HG03135 (cell line): Measurements from ENCODE around the gene MAMDC2.
"Not testable (repeated sequence)": the region's sequence is repeated elsewhere in the genome, so short reads cannot be mapped to it uniquely, and the experiment has no call there.

Experiments
- ATAC-seq: cut with Tn5 transposase; IDR thresholded peaks from one replicate; pipeline ENCODE4 v1.9.1; 2021; ENCODE audit warnings: mild to moderate bottlenecking, moderate library complexity; ENCODE audit not compliant: unreplicated experiment

MAMDC2 gene

DNA sequence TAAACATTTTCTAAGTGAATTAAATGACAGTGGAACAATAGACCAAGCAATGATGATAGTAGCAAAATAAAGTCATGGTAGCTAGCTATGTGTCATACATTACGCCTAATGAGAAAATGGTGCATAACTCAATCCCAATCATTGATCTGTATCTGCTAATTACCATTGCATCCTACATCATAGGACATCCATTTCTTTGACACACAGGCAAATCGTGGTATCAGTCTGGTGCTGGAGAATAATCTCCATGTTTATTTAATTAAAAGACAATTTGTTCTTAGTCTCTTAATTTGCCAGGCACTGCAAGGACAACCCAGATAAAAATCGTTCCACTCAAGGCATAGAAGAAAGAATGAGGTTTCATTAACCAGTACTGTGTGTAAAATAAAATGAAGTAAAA, 125.6 kb downstream of the MAMDC2 start:
- no peak for ATAC-seq

- ATAC-seq: no peak
Measured at GRCh38 chr9:70170151-70170790, 126.6 kb downstream of the MAMDC2 start.

GRCh38 chr9:70172532-70172931, 128.9 kb downstream of the MAMDC2 start:
- ATAC-seq: no peak

GRCh38 chr9:70177121-70177520, 133.5 kb downstream of the MAMDC2 start:
- no peak for ATAC-seq

DNA sequence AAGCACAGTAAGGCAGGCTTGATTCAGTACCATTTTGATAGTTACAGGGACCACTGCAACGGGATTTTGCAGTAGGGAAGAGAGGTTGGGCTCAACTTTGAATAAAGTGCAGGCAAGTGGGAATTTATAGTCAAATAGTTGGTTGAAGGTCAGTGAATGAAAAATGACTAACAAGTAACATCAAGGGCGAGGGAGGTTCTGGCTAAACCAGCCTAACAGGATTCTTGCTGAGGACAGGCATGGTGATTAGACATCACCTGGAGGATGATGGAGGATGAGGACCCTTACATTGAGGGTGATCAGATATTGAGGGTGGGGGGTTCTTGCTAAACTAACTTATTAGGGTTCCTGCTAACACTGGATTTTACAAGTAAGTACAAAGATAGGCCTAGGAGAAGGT, 149.1 kb downstream of the MAMDC2 start:
- no peak for ATAC-seq

DNA sequence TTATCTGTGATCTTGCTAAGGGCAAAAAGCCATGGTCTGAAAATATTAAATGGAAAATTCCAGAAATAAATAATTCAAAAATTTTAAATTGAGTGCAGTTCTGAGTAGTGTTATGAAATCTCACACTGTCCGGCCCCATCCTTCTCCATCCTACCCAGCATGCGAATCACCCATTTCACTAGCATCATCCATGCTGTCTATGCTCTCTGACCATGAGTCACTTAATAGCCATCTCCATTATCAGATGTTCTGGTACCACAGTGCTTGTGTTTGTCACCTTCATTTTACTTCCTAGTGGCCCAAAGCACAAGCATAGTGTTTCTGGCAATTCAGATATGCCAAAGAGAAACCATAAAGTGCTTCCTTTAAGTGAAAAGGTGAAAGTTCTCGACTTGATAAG, 151.8 kb downstream of the MAMDC2 start:
- ATAC-seq: no peak

DNA sequence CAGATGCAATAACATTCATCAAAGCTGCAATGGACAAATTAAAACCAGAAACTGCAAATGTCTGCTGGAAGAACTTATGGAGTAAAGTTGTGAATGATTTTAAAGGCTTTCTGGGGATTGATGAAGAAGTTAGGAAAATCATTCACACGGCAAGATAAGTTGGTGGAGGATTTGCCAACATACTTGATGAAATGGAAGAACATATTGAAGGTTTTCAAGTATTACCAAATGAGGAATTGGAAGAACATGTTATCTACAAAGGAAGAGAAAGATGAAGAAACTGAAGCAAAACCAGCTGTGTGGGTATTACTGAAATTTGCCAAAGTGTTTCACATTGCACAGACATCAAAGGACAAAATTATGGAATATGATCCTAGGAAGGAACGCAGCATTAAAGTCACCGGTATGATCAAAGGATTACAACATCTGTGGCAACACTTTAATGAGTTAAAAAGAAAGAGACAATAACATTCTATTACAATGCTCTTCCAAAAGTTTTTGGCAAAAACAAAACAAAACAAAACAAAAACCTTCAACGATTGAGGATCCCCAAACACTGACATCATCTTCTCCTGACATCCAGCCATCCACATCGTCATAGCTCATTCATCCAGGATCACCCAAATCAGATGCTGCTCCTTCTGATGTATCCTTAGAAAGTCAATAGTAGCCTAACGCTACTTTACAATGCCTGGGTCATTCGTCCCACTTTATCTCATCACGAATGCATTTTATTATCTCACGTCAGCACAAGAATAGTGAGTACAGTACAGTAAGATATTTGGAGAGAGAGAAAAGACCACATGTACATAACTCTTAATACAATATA, 153.8 kb downstream of the MAMDC2 start:
- no peak for ATAC-seq

DNA sequence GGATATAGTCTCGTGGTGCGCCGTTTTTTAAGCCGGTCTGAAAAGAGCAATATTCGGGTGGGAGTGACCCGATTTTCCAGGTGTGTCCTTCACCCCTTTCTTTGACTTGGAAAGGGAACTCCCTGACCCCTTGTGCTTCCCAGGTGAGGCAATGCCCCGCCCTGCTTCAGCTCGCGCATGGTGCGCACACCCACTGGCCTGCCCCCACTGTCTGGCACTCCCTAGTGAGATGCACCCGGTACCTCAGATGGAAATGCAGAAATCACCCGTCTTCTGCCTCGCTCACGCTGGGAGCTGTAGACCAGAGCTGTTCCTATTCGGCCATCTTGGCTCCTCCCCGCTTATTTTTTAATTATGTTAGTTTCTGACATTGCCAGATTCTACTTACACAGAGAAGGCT, 161.1 kb downstream of the MAMDC2 start:
- ATAC-seq: not testable (repeated sequence)

- no peak for ATAC-seq
Measured at GRCh38 chr9:70205366-70206020, 161.8 kb downstream of the MAMDC2 start.

DNA sequence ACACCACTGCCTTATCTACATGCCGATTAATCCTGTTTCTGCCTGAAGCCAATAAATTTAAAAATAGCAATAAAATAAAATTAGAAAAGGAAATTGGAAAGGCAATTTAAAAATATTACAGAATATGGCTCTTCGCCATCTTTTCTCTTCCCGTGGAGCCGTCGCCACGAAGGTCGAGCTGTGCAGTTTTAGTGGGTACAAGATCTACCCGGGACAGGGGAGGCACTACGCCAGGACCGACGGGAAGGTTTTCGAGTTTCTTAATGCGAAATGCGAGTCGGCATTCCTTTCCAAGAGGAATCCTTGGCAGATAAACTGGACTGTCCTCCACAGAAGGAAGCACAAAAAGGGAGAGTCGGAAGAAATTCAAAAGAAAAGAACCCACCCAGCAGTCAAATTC, 173.4 kb downstream of the MAMDC2 start:
- ATAC-seq: no peak

DNA sequence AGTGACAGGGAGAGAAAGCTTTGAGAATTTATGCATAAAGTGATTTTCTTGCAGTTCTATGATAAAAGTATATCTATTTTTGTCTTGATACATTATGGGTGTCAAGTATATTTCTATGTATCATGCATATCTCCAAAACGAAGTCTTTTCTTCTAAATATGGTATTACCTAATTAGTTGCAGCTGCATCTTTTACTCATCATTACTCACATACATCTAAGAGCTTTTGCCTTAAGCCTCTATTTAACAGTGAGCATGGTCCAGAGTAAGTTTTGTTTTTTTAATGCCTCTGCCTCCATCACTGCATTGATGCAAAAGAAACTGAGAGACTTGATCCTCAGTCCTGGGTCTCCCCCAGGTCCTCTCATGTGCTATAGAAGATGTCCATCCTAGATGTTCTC, 175.1 kb downstream of the MAMDC2 start:
- ATAC-seq: no peak

- ATAC-seq: no peak
Measured at GRCh38 chr9:70220216-70220615, 176.6 kb downstream of the MAMDC2 start.

DNA sequence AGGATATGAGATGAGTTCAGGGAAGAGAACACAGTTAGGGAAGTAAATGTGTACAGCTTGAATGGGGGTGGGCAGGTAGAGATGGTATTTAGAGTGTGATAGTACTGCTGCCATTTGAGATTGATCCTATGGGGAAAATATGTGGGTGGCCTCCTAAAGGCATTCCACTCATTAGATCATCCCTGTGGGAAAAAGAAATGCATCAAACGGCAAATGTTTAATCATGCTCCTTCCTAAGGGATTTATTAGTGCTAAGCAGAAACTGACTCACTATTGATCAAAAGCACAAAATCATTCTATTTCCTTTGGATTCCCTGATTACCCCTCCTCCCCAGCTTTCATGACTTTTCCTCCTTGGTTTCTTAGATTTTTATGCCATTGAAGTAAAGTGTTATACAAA, 178.7 kb downstream of the MAMDC2 start:
- no peak for ATAC-seq

- no peak for ATAC-seq
Measured at GRCh38 chr9:70228118-70228517, 184.5 kb downstream of the MAMDC2 start.

DNA sequence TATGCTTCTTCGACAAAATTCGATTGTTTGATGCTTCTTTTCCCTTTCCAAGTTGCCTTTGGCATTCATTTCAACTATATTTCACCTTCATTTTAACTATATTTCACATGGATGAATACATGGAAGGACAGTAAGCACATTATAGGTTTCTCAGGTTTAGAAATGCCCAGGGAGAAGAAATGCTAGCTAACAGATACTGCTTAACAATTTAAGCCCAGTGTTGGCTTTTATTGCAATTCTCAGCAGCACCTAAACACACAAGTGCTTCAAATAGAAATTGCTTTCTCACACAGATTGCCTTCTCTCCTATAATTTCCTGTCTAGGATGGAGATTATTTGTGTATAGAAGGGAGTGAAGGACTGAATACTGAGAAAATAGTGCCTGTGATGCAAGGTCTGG, 185.0 kb downstream of the MAMDC2 start:
- no peak for ATAC-seq

DNA sequence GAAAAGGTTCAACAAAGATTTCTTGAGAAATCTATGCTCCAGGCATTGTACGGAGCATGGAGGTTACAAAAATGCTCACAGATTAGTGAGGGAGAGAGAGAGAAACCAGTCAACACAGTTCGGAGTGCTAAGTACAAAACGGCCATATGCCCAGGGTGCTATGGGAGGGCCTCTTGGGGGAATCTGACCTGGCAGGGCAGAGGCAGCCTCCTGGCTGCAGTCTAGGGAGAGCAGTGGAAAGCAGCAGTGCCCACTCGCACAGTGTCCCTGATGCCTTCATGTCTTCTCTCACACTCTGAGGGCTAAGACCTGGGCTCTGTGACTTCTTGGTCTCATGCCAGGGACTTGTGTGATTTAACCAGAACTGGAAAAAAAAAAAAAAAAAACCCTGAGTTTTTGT, 185.4 kb downstream of the MAMDC2 start:
- ATAC-seq: no peak

DNA sequence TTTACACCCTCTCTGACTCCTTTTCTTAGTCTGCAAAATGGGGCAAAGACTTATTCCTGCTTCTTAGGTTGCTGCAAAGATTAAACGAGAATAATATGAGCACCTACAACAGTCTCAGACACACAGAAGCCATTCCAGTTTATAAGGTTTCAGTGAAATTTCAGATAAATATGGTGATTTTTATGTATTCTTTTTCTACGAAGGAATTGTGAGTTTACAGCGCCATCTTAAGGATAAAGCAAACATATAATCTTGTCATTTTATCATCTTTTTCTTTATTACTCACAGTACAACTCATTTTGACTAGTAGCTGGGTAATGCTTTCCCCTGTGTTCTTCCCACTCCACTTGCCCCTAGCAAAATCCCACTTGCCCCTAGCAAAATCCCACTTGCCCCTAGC, 185.9 kb downstream of the MAMDC2 start:
- ATAC-seq: no peak

GRCh38 chr9:70232476-70232875, 188.8 kb downstream of the MAMDC2 start:
- ATAC-seq: no peak

GRCh38 chr9:70234208-70234607, 190.6 kb downstream of the MAMDC2 start:
- not testable (repeated sequence) for ATAC-seq

- not testable (repeated sequence) for ATAC-seq
Measured at GRCh38 chr9:70245952-70246351, 202.3 kb downstream of the MAMDC2 start.

- no peak for ATAC-seq
Measured at GRCh38 chr9:70250221-70250620, 206.6 kb downstream of the MAMDC2 start.

DNA sequence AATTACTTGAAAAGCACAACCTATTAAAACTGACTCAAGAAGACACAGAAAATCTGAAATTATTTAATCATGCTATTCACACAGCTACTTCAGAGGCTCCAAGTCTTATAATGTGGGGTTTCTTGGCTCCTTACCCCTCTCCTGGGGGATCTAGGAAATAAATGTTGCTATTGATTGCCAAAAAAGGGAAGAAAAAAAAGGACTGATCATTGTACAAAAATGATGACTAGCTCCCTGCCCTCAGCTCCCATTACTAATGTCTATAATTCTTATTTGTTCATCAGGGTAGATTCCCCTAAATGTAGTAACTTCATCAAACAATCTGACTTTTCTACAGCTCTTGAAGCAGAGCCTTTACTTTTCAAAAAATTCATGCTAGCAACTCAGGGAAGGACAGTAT, 211.8 kb downstream of the MAMDC2 start:
- ATAC-seq: no peak
